GM23338 (cell line): ENCODE measurements around the gene RBM12.

Source experiments
- CREB1 ChIP-seq: fragments of 250-450 bp; sonication (Bioruptor Pico); IDR thresholded peaks from 2 replicates; pipeline ENCODE4 v1.5.0; 2020; ENCODE audit warnings: low read depth, mild to moderate bottlenecking, moderate library complexity
- CTCF ChIP-seq, 2 experiments: fragments of 200-600 bp in 1 of 2; sonication (generic) in 1 of 2; conservative IDR thresholded peaks; 2 replicates each; pipeline versions ENCODE4 v1.5.1 to v1.6.1; 2016 to 2017; ENCODE audit warnings: antibody characterized with exemption in 2 of 2, low read depth in 2 of 2, mild to moderate bottlenecking in 2 of 2, moderate library complexity in 1 of 2
- EZH2 ChIP-seq: fragments of 200-600 bp; sonication (generic); IDR thresholded peaks from one replicate; pipeline ENCODE4 v1.8.0; 2017; ENCODE audit warnings: antibody characterized with exemption, mild to moderate bottlenecking, low read depth; ENCODE audit not compliant: unreplicated experiment
- EZH2phosphoT487 ChIP-seq: fragments of 200-600 bp; sonication (generic); IDR thresholded peaks from one replicate; pipeline ENCODE4 v1.8.1; 2018; ENCODE audit warnings: antibody characterized with exemption; ENCODE audit not compliant: unreplicated experiment
- NANOG ChIP-seq: IDR thresholded peaks from 2 replicates; pipeline ENCODE4 v1.6.1; 2016; ENCODE audit warnings: antibody characterized with exemption, borderline replicate concordance
- POLR2AphosphoS5 ChIP-seq: IDR thresholded peaks from 2 replicates; pipeline ENCODE4 v1.6.1; 2016; ENCODE audit warnings: antibody characterized with exemption, low read depth
- REST ChIP-seq: IDR thresholded peaks from one replicate; pipeline ENCODE4 v1.6.1; 2018; ENCODE audit warnings: antibody characterized with exemption; ENCODE audit not compliant: unreplicated experiment

GRCh38 chr20:35714127-35714526, 49.4 kb upstream of the RBM12 start:
- no peak for TF ChIP-seq EZH2
- no peak for TF ChIP-seq EZH2phosphoT487
- no peak for TF ChIP-seq CTCF (conservative IDR thresholded peaks at IDR 0.05; ENCODE audit: low read depth in 2 of 2)
- no peak for TF ChIP-seq POLR2AphosphoS5
- no peak for TF ChIP-seq REST
- TF ChIP-seq CREB1 (CRISPR knock-in tag): no peak
- TF ChIP-seq NANOG: no peak
